H1 (cell line): ENCODE results near the gene C2orf80. TPM values are rescaled to one million over a fixed set of nuclear protein-coding genes. Genes with fewer than 3 reads are reported as not detected.

Source experiments
- CTCF ChIA-PET: fragments of 300-600 bp; sonication (Branson Sonifier 250); formaldehyde crosslinking; loops from one replicate; lab custom pipeline; 2021; ENCODE audit not compliant: partially characterized antibody; lab: Charles Lee
- POLR2A ChIA-PET: fragments of 300-600 bp; sonication (Branson Sonifier 250); formaldehyde crosslinking; loops from one replicate; lab custom pipeline; 2021; ENCODE audit warnings: inconsistent platforms; ENCODE audit not compliant: partially characterized antibody; lab: Charles Lee
- DNase-seq, 2 experiments: peaks; one replicate each; pipeline versions ENCODE4 v3.0.0 to v3.0.0-alpha.2; 2010 to 2022; ENCODE audit warnings: low spot score in 2 of 2, low read depth in 1 of 2, mixed read lengths in 1 of 2
- FAIRE-seq: peaks from 2 replicates; lab custom pipeline; 2011; peaks lifted over from hg19 to GRCh38; lab: Jason Lieb, UNC
- H2AFZ ChIP-seq: 2 replicates; pipeline ENCODE4 v1.8.1; 2012; ENCODE audit warnings: low read length, inconsistent platforms
- H2AK5ac ChIP-seq: 2 replicates; pipeline ENCODE4 v1.6.1; 2013; ENCODE audit warnings: low read depth, low read length
- H2BK120ac ChIP-seq: replicated peaks from 2 replicates; pipeline ENCODE3; 2013; ENCODE audit warnings: low read depth, low read length, inconsistent platforms
- H2BK12ac ChIP-seq: 2 replicates; pipeline ENCODE4 v1.6.1; 2013; ENCODE audit warnings: low read depth, low read length
- H2BK15ac ChIP-seq: 2 replicates; pipeline ENCODE4 v1.6.1; 2013; ENCODE audit warnings: low read length
- H2BK20ac ChIP-seq: 2 replicates; pipeline ENCODE4 v1.6.1; 2013; ENCODE audit warnings: low read length
- H2BK5ac ChIP-seq: 2 replicates; pipeline ENCODE4 v1.6.1; 2013; ENCODE audit warnings: low read depth, low read length
- H3K14ac ChIP-seq: 2 replicates; pipeline ENCODE4 v1.6.1; 2013; ENCODE audit warnings: inconsistent platforms; ENCODE audit not compliant: insufficient read length
- H3K18ac ChIP-seq: 2 replicates; pipeline ENCODE4 v1.6.1; 2013; ENCODE audit warnings: low read length; ENCODE audit errors: extremely low read depth
- H3K23ac ChIP-seq: 2 replicates; pipeline ENCODE4 v1.6.1; 2013; ENCODE audit warnings: inconsistent platforms; ENCODE audit not compliant: insufficient read length
- H3K23me2 ChIP-seq: 2 replicates; pipeline ENCODE4 v1.6.1; 2013; ENCODE audit warnings: low read depth, low read length
- H3K27ac ChIP-seq: 2 replicates; pipeline ENCODE4 v1.6.1; 2011; ENCODE audit warnings: low read depth, low read length, inconsistent platforms
- H3K27me3 ChIP-seq, 4 experiments: replicated peaks in 1 of 4; 1 replicate in 1 of 4; 2 replicates in 3 of 4; pipeline versions ENCODE4 v1.6.1 to v1.8.1; 2011 to 2013; ENCODE audit warnings: low read length in 3 of 4, mild to moderate bottlenecking in 3 of 4, inconsistent platforms in 2 of 4, mixed read lengths in 2 of 4, moderate library complexity in 1 of 4; ENCODE audit not compliant: control insufficient read depth in 3 of 4, insufficient read depth in 3 of 4; ENCODE audit errors: extremely low read depth in 1 of 4
- H3K36me3 ChIP-seq, 4 experiments: 2 replicates each; pipeline versions ENCODE4 v1.6.1 to v1.8.1; 2011 to 2013; ENCODE audit warnings: mild to moderate bottlenecking in 4 of 4, low read length in 3 of 4, moderate library complexity in 2 of 4, control low read depth in 1 of 4, inconsistent platforms in 1 of 4; ENCODE audit not compliant: insufficient read depth in 4 of 4, control insufficient read depth in 2 of 4
- H3K4ac ChIP-seq: replicated peaks from 2 replicates; pipeline ENCODE3; 2013; ENCODE audit warnings: low read length, low read depth, mixed read lengths, inconsistent platforms; ENCODE audit not compliant: insufficient read length
- H3K4me1 ChIP-seq, 4 experiments: replicated peaks in 1 of 4; 1 replicate in 1 of 4; 2 replicates in 3 of 4; pipeline versions ENCODE4 v1.6.1 to v1.8.1; 2011 to 2013; ENCODE audit warnings: low read length in 3 of 4, inconsistent platforms in 2 of 4, mixed read lengths in 1 of 4; ENCODE audit not compliant: insufficient read depth in 4 of 4, control insufficient read depth in 3 of 4
- H3K4me2 ChIP-seq, 2 experiments: 2 replicates each; pipeline versions ENCODE4 v1.6.1 to v1.8.1; 2011 to 2013; ENCODE audit warnings: low read depth in 2 of 2, low read length in 2 of 2, control low read depth in 1 of 2, inconsistent platforms in 1 of 2, mild to moderate bottlenecking in 1 of 2; ENCODE audit not compliant: insufficient read depth in 1 of 2
- H3K4me3 ChIP-seq, 4 experiments: fragments of 200-600, 300-600 bp in 1 of 4; sonication (generic), shearing (Covaris generic), sonication (Bioruptor Twin) in 1 of 4; 2 replicates each; pipeline versions ENCODE4 v1.5.1 to v1.8.1; 2011 to 2016; ENCODE audit warnings: low read length in 4 of 4, low read depth in 3 of 4, control low read depth in 2 of 4, inconsistent platforms in 2 of 4, mild to moderate bottlenecking in 2 of 4, mixed read lengths in 1 of 4, moderate library complexity in 1 of 4; ENCODE audit not compliant: insufficient read depth in 2 of 4; ENCODE audit errors: extremely low read depth in 1 of 4
- H3K56ac ChIP-seq: replicated peaks from 2 replicates; pipeline ENCODE3; 2013; ENCODE audit warnings: low read depth, mild to moderate bottlenecking, mixed read lengths, low read length, inconsistent platforms; ENCODE audit not compliant: insufficient read length
- H3K79me1 ChIP-seq: 2 replicates; pipeline ENCODE4 v1.6.1; 2013; ENCODE audit warnings: low read depth, low read length, control low read depth
- H3K79me2 ChIP-seq, 2 experiments: 2 replicates each; pipeline versions ENCODE4 v1.6.1 to v1.8.1; 2012 to 2013; ENCODE audit warnings: low read length in 2 of 2, mild to moderate bottlenecking in 2 of 2, inconsistent platforms in 1 of 2; ENCODE audit not compliant: insufficient read depth in 2 of 2, control insufficient read depth in 1 of 2
- H3K9ac ChIP-seq, 4 experiments: replicated peaks in 1 of 4; 1 replicate in 1 of 4; 2 replicates in 3 of 4; pipeline versions ENCODE4 v1.6.1 to v1.8.1; 2011 to 2013; ENCODE audit warnings: low read depth in 3 of 4, low read length in 3 of 4, control low read depth in 2 of 4, mild to moderate bottlenecking in 2 of 4, moderate library complexity in 2 of 4, inconsistent platforms in 1 of 4; ENCODE audit errors: extremely low read depth in 1 of 4
- H3K9me3 ChIP-seq, 2 experiments: 2 replicates each; pipeline versions ENCODE4 v1.6.1 to v1.8.1; 2012 to 2013; ENCODE audit warnings: mild to moderate bottlenecking in 2 of 2, moderate library complexity in 2 of 2, control low read depth in 1 of 2, inconsistent platforms in 1 of 2, low read depth in 1 of 2, low read length in 1 of 2, mixed read lengths in 1 of 2; ENCODE audit not compliant: insufficient read depth in 2 of 2
- H4K20me1 ChIP-seq, 2 experiments: replicated peaks in 1 of 2; 2 replicates each; pipeline versions ENCODE3 to v1.8.1; 2011 to 2013; ENCODE audit warnings: inconsistent platforms in 2 of 2, low read length in 2 of 2, mild to moderate bottlenecking in 1 of 2; ENCODE audit not compliant: insufficient read depth in 2 of 2, control insufficient read depth in 1 of 2
- H4K5ac ChIP-seq: 2 replicates; pipeline ENCODE4 v1.6.1; 2013; ENCODE audit warnings: low read length, low read depth, mixed read lengths, inconsistent platforms; ENCODE audit not compliant: insufficient read length
- H4K8ac ChIP-seq: 2 replicates; pipeline ENCODE4 v1.8.0; 2013; ENCODE audit warnings: mild to moderate bottlenecking, moderate library complexity, low read length, inconsistent platforms; ENCODE audit not compliant: insufficient read depth; ENCODE audit errors: extremely low read depth
- H4K91ac ChIP-seq: replicated peaks from 2 replicates; pipeline ENCODE3; 2013; ENCODE audit warnings: low read length, mixed read lengths, inconsistent platforms; ENCODE audit not compliant: insufficient read length
- BACH1 ChIP-seq: IDR thresholded peaks from 2 replicates; pipeline ENCODE4 v1.6.1; 2012; ENCODE audit warnings: low read length, improper control_type of control experiment
- CBX5 ChIP-seq: fragments of 300-800, 300-1000 bp; sonication (generic); IDR thresholded peaks from 2 replicates; pipeline ENCODE4 v1.7.1; 2016; ENCODE audit warnings: antibody characterized with exemption, low read length, low read depth
- CHD2 ChIP-seq: IDR thresholded peaks from 2 replicates; pipeline ENCODE4 v1.6.1; 2012; ENCODE audit warnings: low read length, improper control_type of control experiment
- RBBP5 ChIP-seq: IDR thresholded peaks from 2 replicates; pipeline ENCODE4 v1.7.1; 2012; ENCODE audit warnings: low read depth, mild to moderate bottlenecking, inconsistent platforms, low read length, moderate library complexity, borderline replicate concordance
- RXRA ChIP-seq: IDR thresholded peaks from 2 replicates; pipeline ENCODE4 v1.6.1; 2011; ENCODE audit warnings: low read depth, mild to moderate bottlenecking, low read length, moderate library complexity; ENCODE audit not compliant: insufficient read depth
- SP1 ChIP-seq: IDR thresholded peaks from 2 replicates; pipeline ENCODE4 v1.6.1; 2011; ENCODE audit warnings: low read depth, low read length
- YY1 ChIP-seq: IDR thresholded peaks from 2 replicates; pipeline ENCODE4 v1.6.1; 2011; ENCODE audit warnings: low read depth, mild to moderate bottlenecking, low read length
- WGBS, 2 experiments: shearing (Covaris generic) in 1 of 2; methylation state at CpG; one replicate each; pipeline versions ENCODE4 v1.1.6 to v1.1.7; 2013 to 2015; ENCODE audit warnings: low lambda C conversion rate in 2 of 2, mixed read lengths in 2 of 2, inconsistent platforms in 1 of 2, low coverage in 1 of 2, missing lambda C conversion rate in 1 of 2; ENCODE audit not compliant: insufficient replicate concordance in 2 of 2, insufficient coverage in 1 of 2, insufficient read length in 1 of 2; ENCODE audit errors: extremely low coverage in 1 of 2, missing lambda C conversion rate in 1 of 2; 5-methylcytosine and 5-hydroxymethylcytosine counted together
- polyA plus RNA-seq, 7 experiments: library from polyadenylated mRNA; depleted of rRNA in 3 of 7; stranded (reverse) in 5 of 7; unstranded in 2 of 7; fragments of >200 nt in 5 of 7; fragments of 200-250 nt in 2 of 7; gene quantifications; 1 replicate in 5 of 7; 2 replicates in 1 of 7; 4 replicates in 1 of 7; pipeline versions ENCODE4 v1.2.1 to v1.2.3, GENCODE V29; 2011 to 2013; ENCODE audit warnings: missing spikeins in 2 of 7, mixed read lengths in 2 of 7
- total RNA-seq: library from RNA; stranded (reverse); fragmentation: NEBNext Ultra II Directional; extraction: Animal tissue kit (Norgen Biotek cat#: 25700); gene quantifications from 2 replicates; pipeline ENCODE4 v1.2.1, GENCODE V29; 2021

The C2orf80 gene
- total and polyA plus RNA-seq, 2 of the 8 experiments (the other 6 are each of a cell fraction or from before 2014, with no cell fraction given), result 0.97 to 1.1 TPM

- no peak overlapping the region for H3K4ac ChIP-seq
- H2BK20ac ChIP-seq, result no peak overlapping the region
- no peak overlapping the region for H4K5ac ChIP-seq
- no peaks in the 10 kb centered on the region for H3K4me1 ChIP-seq
- 90% methylated on average over 11 of the region's 11 CpGs; no CpG with 5 or more reads in 1 of the 2 experiments for WGBS, 2 experiments
- CTCF ChIA-PET, result interaction anchor here (0.6 to 2.7 kb wide), 6 partner anchors 10 to 293 kb away, joined by 3 to 10 read pairs (median 3); no protein-coding TSS in a partner anchor
- POLR2A ChIA-PET, result no interaction called here
- H3K23ac ChIP-seq, result no peak overlapping the region
- H3K79me1 ChIP-seq, result no peaks in the 10 kb centered on the region
- no peak overlapping the region for H3K9ac ChIP-seq
- H3K4me2 ChIP-seq, result no peak overlapping the region
- no peak overlapping the region for H3K56ac ChIP-seq
- no peak overlapping the region for H3K4me3 ChIP-seq
- H2AFZ ChIP-seq, result peak overlapping the region; percentile 58; the same call in 1 of the 2 replicates
- no peaks in the 10 kb centered on the region for H4K20me1 ChIP-seq
- no peak overlapping the region for H2BK12ac ChIP-seq
- no peak overlapping the region for H2BK120ac ChIP-seq
- H3K14ac ChIP-seq, result no peak overlapping the region
- H4K8ac ChIP-seq, result no peak overlapping the region
- no peaks in the 10 kb centered on the region for H3K36me3 ChIP-seq
- H3K27me3 ChIP-seq, result no peaks in the 10 kb centered on the region
- DNase-seq (no peak), FAIRE-seq (no peak)
- H3K79me2 ChIP-seq, result no peaks in the 10 kb centered on the region
- no peak overlapping the region for H4K91ac ChIP-seq
- no peak overlapping the region for H2AK5ac ChIP-seq
- H3K9me3 ChIP-seq, result no peaks in the 10 kb centered on the region; a peak in 1 of 4 replicates
- no peak overlapping the region for H3K18ac ChIP-seq
- no peaks in the 10 kb centered on the region for H3K23me2 ChIP-seq
- H3K27ac ChIP-seq, result no peak overlapping the region
- H2BK15ac ChIP-seq, result no peak overlapping the region
- TF ChIP-seq BACH1 (no peak), RXRA (no peak), CBX5 (no peak), RBBP5 (no peak), SP1 (no peak), CHD2 (no peak), YY1 (no peak)
- H2BK5ac ChIP-seq, result no peak overlapping the region
Measured at GRCh38 chr2:208135794-208136715, 53.8 kb downstream of the C2orf80 start.
